RWPE2 (cell line): Measurements from ENCODE around the gene NTRK1.

Experiments used
- ATAC-seq: fragments of 200-7000 bp; cut with Tn5 transposase; 3 replicates; pipeline ENCODE4 v1.9.1; 2021; ENCODE audit warnings: low read depth
- DNase-seq: peaks from one replicate; pipeline ENCODE4 v3.0.0-alpha.2; 2020; ENCODE audit warnings: low spot score
- H3K27ac ChIP-seq: fragments of 450-650 bp; 2 replicates; pipeline ENCODE4 v1.5.1; 2017; ENCODE audit warnings: mild to moderate bottlenecking; ENCODE audit not compliant: poor library complexity, severe bottlenecking
- H3K27me3 ChIP-seq: fragments of 250-450 bp; sonication (Bioruptor Pico); 2 replicates; pipeline ENCODE4 v1.5.1; 2021; ENCODE audit warnings: mild to moderate bottlenecking, moderate library complexity; ENCODE audit not compliant: insufficient read depth, poor library complexity, severe bottlenecking
- H3K36me3 ChIP-seq: fragments of 250-450 bp; sonication (Bioruptor Pico); 2 replicates; pipeline ENCODE4 v1.5.1; 2020; ENCODE audit warnings: low read depth, mild to moderate bottlenecking, moderate library complexity
- H3K4me1 ChIP-seq: fragments of 250-450 bp; sonication (Bioruptor Pico); 2 replicates; pipeline ENCODE4 v1.5.1; 2021; ENCODE audit warnings: mild to moderate bottlenecking, moderate library complexity; ENCODE audit not compliant: insufficient read depth, poor library complexity, severe bottlenecking
- H3K4me3 ChIP-seq: fragments of 250-450 bp; sonication (Bioruptor Pico); 2 replicates; pipeline ENCODE4 v1.5.1; 2021; ENCODE audit warnings: mild to moderate bottlenecking, moderate library complexity; ENCODE audit not compliant: severe bottlenecking
- H3K9me3 ChIP-seq: fragments of 250-450 bp; sonication (Bioruptor Pico); 2 replicates; pipeline ENCODE4 v1.5.1; 2021; ENCODE audit warnings: mild to moderate bottlenecking, moderate library complexity; ENCODE audit not compliant: severe bottlenecking
- TF ChIP-seq, protein P1 (sequence below): fragments of 450-650 bp; IDR thresholded peaks from one replicate; pipeline ENCODE4 v1.5.1; 2017; ENCODE audit warnings: mild to moderate bottlenecking, moderate library complexity; ENCODE audit not compliant: poor library complexity, severe bottlenecking

NTRK1 gene

DNA sequence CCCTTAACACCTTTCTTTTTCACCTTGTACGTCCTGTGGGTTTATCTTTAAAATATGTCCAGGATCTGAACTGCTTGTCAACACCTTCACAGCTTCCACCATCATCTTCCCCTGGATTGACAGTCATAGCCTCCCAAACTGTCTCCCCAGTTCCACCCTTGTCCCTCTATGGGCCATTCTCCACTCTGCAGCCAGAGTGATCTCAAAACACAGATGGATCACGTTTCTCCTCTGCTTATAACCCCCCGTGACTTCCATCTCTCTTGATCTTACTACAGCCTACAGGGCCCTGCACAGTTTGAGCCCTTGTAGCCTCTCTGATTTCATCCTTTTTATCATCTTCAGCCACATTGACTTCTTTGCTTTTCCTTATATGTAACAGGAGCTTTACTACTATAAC lies 6.0 kb upstream of the NTRK1 start:
- Histone ChIP-seq H3K9me3 (no peaks in the 10 kb centered on the region), H3K4me1 (no peaks in the 10 kb centered on the region), H3K36me3 (no peaks in the 10 kb centered on the region), H3K4me3 (no peak overlapping the region), H3K27ac (no peak overlapping the region), H3K27me3 (peaks cover 15% of the 10 kb centered on the region)
- no peak for DNase-seq
- TF ChIP-seq, protein P1, sequence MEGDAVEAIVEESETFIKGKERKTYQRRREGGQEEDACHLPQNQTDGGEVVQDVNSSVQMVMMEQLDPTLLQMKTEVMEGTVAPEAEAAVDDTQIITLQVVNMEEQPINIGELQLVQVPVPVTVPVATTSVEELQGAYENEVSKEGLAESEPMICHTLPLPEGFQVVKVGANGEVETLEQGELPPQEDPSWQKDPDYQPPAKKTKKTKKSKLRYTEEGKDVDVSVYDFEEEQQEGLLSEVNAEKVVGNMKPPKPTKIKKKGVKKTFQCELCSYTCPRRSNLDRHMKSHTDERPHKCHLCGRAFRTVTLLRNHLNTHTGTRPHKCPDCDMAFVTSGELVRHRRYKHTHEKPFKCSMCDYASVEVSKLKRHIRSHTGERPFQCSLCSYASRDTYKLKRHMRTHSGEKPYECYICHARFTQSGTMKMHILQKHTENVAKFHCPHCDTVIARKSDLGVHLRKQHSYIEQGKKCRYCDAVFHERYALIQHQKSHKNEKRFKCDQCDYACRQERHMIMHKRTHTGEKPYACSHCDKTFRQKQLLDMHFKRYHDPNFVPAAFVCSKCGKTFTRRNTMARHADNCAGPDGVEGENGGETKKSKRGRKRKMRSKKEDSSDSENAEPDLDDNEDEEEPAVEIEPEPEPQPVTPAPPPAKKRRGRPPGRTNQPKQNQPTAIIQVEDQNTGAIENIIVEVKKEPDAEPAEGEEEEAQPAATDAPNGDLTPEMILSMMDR: no peak
- ATAC-seq: no peak

DNA sequence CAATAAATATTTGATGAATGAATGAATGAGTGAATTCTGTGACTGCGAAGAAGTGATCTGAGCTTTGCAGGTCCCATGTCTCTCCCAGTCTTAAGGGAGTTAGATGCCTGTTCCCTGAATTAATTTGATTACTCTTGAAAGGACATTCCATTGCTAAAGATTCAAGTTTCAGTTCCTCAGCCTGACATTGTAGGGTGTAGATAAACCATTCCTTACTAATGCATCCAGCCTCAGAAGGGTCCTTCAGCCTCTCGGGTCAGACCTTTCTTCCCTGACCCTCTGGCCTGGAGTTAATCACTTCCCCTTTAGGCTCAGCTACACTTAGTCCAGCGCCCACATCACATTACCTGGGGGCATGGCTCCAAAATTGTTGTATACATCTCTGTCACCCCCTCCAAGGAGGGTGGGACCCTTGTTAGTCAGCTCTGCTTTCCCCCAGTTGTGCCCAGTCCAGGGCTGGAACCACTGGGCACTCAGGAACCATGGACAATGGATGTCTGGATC lies 4.3 kb upstream of the NTRK1 start:
- H3K27ac ChIP-seq: no peak overlapping the region
- no peaks in the 10 kb centered on the region for H3K4me1 ChIP-seq
- peaks cover 32% of the 10 kb centered on the region for H3K27me3 ChIP-seq
- no peak for ATAC-seq
- no peak overlapping the region for H3K4me3 ChIP-seq
- TF ChIP-seq, protein P1: no peak
- H3K36me3 ChIP-seq: no peaks in the 10 kb centered on the region
- H3K9me3 ChIP-seq: no peaks in the 10 kb centered on the region
- no peak for DNase-seq

GRCh38 chr1:156857532-156857931 lies 3.1 kb upstream of the NTRK1 start:
- H3K4me1 ChIP-seq: no peaks in the 10 kb centered on the region
- H3K36me3 ChIP-seq: no peaks in the 10 kb centered on the region
- H3K27ac ChIP-seq: no peak overlapping the region
- no peaks in the 10 kb centered on the region for H3K9me3 ChIP-seq
- no peak overlapping the region for H3K4me3 ChIP-seq
- DNase-seq (no peak), ATAC-seq (no peak)
- TF ChIP-seq, protein P1: no peak
- peaks cover 37% of the 10 kb centered on the region for H3K27me3 ChIP-seq

DNA sequence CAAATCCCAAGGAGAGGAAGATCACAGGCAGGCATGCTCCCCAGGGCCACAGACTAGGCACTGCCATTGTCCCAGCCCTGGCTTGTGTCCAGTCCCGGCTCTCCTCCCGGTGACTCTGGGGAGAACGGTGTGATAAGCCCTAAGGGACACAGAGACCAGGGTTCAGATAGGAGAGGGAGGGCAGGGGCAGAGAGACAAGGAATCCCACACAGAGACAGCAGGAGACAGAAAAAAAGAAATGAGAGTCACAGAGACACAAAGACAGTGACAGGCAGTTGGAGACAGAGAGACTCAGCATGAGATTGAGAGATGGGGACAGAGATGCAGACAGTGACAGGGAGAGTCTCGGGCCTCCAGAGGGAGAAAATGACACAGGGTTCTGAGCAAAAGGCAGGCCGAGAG lies 2.1 kb upstream of the NTRK1 start:
- Histone ChIP-seq H3K9me3 (no peaks in the 10 kb centered on the region), H3K4me1 (no peaks in the 10 kb centered on the region), H3K36me3 (no peaks in the 10 kb centered on the region), H3K27me3 (peaks cover 37% of the 10 kb centered on the region), H3K4me3 (no peak overlapping the region), H3K27ac (no peak overlapping the region)
- TF ChIP-seq, protein P1: no peak
- DNase-seq (no peak), ATAC-seq (no peak)

DNA sequence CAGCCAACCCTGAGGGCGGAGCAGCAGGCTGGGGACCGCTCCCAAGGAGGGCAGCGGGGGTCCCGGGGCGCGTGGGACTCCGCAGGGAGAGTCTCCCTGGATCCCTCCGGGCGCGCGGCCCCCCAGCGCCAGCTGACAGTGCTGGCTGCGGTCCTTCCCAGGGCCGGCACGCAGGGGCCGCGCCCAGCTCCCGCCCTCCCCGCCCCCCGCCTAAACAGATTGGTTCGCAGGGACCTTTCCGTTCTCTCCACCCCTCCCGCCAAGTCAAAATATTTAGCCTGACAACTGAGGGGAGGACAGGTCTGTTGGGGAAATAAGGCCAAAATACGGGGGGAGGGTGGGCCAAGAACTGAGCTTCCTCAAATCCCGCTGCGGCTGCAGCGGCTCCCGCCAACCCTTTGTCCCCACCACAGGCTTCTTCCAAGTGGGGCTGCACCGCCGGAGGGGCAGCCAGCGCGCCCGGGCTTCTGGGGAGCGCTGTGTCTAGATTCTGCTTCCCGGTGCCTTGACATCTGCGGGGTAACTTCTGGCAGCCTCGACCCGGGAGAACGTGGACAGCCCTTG lies 1.6 kb upstream of the NTRK1 start, which contains the start of gene INSRR:
TSS of gene INSRR (minus strand) at position 159 of the 564 bp plus-strand sequence. CDS start 496 bp downstream, outside the sequence.
- Histone ChIP-seq H3K4me3 (peak within 1 kb of the TSS; percentile 21), H3K36me3 (no peaks in the 10 kb centered on the region), H3K9me3 (no peaks in the 10 kb centered on the region), H3K27ac (no peak within 1 kb of the TSS), H3K4me1 (no peaks in the 10 kb centered on the region), H3K27me3 (peaks cover 37% of the 10 kb centered on the region)
- DNase-seq (no peak), ATAC-seq (0 out of 3 replicates have a peak, but pooled peaks have one; percentile 4)
- TF ChIP-seq, protein P1: no peak
